ENCODE results near the gene MSI2.

The MSI2 gene

DNA sequence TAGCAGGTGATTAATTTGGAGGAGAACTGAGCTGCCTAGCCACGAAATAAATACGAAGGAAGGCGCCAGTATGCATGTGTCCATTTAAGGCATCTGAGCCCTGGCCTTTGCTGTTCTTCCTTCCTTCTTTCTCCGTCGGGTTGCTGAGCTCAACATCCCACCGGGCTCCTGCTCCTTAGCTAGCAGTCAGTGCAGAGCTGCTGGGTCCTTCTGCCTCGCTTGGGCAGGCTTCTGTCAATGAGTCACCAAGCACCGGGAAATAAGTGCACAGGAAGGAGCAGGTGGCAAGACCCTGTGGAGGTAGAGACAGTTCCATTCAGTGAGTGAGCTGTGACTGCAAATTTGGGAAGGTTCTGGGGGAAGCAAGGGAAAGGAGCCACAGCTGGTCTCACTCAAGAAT lies 368.1 kb downstream of the MSI2 start:
- no peak for DNase-seq
- TF ChIP-seq, protein P1, sequence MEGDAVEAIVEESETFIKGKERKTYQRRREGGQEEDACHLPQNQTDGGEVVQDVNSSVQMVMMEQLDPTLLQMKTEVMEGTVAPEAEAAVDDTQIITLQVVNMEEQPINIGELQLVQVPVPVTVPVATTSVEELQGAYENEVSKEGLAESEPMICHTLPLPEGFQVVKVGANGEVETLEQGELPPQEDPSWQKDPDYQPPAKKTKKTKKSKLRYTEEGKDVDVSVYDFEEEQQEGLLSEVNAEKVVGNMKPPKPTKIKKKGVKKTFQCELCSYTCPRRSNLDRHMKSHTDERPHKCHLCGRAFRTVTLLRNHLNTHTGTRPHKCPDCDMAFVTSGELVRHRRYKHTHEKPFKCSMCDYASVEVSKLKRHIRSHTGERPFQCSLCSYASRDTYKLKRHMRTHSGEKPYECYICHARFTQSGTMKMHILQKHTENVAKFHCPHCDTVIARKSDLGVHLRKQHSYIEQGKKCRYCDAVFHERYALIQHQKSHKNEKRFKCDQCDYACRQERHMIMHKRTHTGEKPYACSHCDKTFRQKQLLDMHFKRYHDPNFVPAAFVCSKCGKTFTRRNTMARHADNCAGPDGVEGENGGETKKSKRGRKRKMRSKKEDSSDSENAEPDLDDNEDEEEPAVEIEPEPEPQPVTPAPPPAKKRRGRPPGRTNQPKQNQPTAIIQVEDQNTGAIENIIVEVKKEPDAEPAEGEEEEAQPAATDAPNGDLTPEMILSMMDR (IDR thresholded peaks at IDR 0.05; ENCODE audit: low read depth, low read length) = no peak
- H3K9me3 ChIP-seq (ENCODE audit: severe bottlenecking) = no peaks in the 10 kb centered on the region
- H3K27me3 ChIP-seq (ENCODE audit: insufficient read depth, low read depth, severe bottlenecking) = no peaks in the 10 kb centered on the region
- H3K36me3 ChIP-seq = peaks cover 86% of the 10 kb centered on the region
- no peak overlapping the region for H3K4me3 ChIP-seq (ENCODE audit: low read depth, low read length)
- no peak overlapping the region for H3K27ac ChIP-seq

DNA sequence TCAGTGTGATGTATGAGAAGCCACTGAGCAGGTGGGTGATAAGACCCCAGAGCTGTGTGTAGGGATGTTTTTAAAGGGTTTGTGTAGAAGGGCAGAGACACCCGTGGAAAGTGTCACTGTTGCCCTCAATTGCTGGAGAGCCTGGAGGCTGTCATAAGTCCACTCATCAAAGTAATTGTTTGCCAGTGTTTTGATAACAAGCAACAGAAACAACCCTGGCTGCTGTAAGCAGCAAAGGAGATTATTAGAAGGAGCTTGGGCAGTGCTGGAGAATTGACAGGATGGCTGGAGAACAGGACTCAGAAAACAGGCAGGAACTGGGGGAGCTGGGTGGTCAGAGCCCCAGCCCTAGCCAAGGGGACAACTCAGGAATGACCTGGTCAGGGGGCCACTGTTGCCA lies 369.2 kb downstream of the MSI2 start:
- H3K27ac ChIP-seq = peak overlapping the region; percentile 49
- TF ChIP-seq, protein P1 (IDR thresholded peaks at IDR 0.05; ENCODE audit: low read depth, low read length) = no peak
- DNase-seq = no peak
- H3K4me3 ChIP-seq (ENCODE audit: low read depth, low read length) = no peak overlapping the region
- no peaks in the 10 kb centered on the region for H3K27me3 ChIP-seq (ENCODE audit: insufficient read depth, low read depth, severe bottlenecking)
- peaks cover 86% of the 10 kb centered on the region for H3K36me3 ChIP-seq
- no peaks in the 10 kb centered on the region for H3K9me3 ChIP-seq (ENCODE audit: severe bottlenecking)

DNA sequence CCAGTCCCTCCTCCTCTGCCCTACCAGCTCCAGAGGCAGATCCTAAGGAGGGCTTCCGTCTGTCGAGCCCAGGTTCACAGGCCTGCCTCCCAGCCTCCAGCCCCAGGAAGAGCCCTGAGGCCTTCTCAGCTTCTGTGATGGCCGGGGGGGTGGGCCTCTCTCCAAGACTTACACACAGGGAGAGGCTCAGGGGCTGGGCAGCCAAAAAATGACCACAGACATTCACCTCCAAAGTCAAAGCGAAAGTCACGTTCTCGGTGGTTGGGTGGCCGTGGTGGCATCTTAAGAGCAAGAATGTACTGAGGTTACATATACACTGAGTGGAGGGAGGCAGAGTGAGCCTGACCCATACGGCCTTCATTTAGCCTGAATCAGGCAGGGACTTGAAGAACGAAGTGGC lies 369.6 kb downstream of the MSI2 start:
- Histone ChIP-seq H3K4me3 (ENCODE audit: low read depth, low read length) (no peak overlapping the region), H3K27ac (peak overlapping the region; percentile 49), H3K9me3 (ENCODE audit: severe bottlenecking) (no peaks in the 10 kb centered on the region), H3K27me3 (ENCODE audit: insufficient read depth, low read depth, severe bottlenecking) (no peaks in the 10 kb centered on the region), H3K36me3 (peaks cover 86% of the 10 kb centered on the region)
- DNase-seq = no peak
- TF ChIP-seq, protein P1 (IDR thresholded peaks at IDR 0.05; ENCODE audit: low read depth, low read length) = no peak

DNA sequence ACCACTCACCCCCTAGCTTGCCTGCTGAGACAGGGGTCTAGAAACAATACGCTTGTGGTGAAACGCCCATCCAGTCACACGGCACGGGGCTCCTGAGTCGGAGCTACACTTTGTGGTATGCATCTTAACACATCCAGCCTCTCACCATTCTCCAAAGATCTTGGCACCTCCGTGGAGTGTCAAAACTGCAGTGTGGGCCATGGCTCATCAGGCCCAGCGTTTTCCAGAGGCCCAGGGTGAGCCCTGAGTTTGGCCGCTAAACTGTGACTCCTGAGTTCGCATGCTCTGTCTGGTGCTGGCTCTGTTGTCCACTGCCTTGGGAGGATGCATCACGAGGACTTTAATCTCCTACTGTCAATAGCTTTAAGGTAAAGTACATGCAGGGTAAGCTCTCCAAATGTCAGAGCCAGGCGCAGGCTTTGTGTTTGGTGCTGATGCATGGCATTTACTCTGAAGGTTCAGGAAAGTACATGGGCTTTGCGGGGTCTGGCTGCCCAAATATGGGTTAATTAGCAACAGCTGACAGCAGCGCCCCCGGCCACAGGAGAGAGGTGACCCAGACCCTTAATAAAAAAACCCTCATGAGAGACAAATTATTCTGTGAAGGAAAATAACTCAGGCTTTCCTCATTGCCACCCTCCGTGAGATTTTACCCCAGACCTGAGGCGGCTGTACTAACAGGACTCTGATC lies 370.3 kb downstream of the MSI2 start:
- peak; percentile 45 for DNase-seq
- Histone ChIP-seq H3K36me3 (peaks cover 86% of the 10 kb centered on the region), H3K9me3 (ENCODE audit: severe bottlenecking) (no peaks in the 10 kb centered on the region), H3K27ac (peak overlapping the region; percentile 49), H3K4me3 (ENCODE audit: low read depth, low read length) (no peak overlapping the region), H3K27me3 (ENCODE audit: insufficient read depth, low read depth, severe bottlenecking) (no peaks in the 10 kb centered on the region)
- TF ChIP-seq, protein P1 (IDR thresholded peaks at IDR 0.05; ENCODE audit: low read depth, low read length) = no peak

DNA sequence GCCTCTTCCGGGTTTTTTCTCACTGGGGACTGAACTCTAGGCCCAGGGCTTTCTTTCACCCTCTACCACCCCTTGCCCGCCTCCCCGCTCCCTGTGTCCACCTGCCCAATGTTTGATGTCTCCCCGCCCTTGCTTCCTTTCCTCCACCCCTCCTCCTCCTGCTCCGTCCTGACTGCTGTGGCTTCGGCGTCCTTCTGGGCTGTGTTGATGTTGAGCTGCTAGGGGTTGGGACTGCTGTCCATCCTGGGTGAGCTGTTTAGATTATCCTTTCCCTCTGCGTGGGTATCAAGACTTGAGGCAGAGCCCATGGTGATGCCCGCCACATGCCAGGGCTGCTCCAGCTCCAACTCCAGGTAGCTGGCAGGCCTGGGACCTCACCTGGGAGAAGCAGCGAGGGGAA lies 371.3 kb downstream of the MSI2 start:
- DNase-seq = no peak

More for the DNA sequence above, 371.3 kb downstream of the MSI2 start:
- TF ChIP-seq, protein P1 (IDR thresholded peaks at IDR 0.05; ENCODE audit: low read depth, low read length) = no peak
- Histone ChIP-seq H3K27me3 (ENCODE audit: insufficient read depth, low read depth, severe bottlenecking) (no peaks in the 10 kb centered on the region), H3K4me3 (ENCODE audit: low read depth, low read length) (no peak overlapping the region), H3K36me3 (peaks cover 86% of the 10 kb centered on the region), H3K9me3 (ENCODE audit: severe bottlenecking) (no peaks in the 10 kb centered on the region), H3K27ac (no peak overlapping the region; the same call in 1 of the 2 replicates)
